Glomerular visceral epithelial cell (primary cell): ENCODE results near the gene HOXD1.
A peak's percentile ranks its signal among the peaks of the same experiment; 100 is the strongest.

Source experiments
- DNase-seq: peaks from one replicate; pipeline ENCODE4 v3.0.0-alpha.2; 2016; ENCODE audit errors: extremely low spot score

The HOXD1 gene

GRCh38 chr2:176187899-176188773, at the start of gene HOXD1:
Gene HOXD1 (plus strand): TSS chr2:176188668. CDS start chr2:176188802, 134 bp downstream.
- DNase-seq, result peak; percentile 86

DNA sequence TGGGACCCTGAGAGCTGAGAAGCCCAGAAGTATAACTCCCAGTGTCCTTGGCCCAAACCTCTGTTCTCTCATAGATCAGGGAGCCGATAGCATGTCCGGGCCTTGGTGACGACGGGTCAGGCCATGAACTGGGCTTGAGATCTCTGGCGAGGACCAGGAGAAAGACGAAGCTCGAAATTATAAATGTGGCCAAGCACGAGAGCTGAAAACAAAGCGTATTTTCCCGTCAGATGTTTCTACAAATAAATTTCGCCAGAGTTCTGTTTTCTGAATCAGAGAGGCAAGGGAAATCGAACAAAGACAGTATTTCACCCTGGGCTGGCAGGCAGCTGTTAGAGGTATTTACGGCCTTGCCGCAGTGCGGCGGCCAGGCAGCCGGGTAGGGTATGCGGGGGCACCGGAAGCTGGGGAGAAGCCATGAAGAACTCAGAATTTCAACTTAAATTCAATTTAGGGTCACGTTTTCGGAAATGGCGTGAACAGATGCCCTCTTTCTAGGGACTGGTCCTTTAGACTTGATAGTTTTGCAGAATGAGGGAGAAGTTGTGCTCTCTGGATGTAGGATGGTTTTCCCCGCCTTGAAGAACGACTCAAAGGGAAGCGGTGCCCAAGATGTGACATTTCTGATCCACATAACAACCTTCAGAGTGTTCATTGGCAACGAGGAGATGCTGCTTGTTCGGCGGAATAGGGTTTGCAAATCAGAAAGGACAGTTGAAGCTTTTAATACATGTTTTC, 49.4 kb upstream of the HOXD1 start:
- no peak for DNase-seq

GRCh38 chr2:176139661-176140512, 48.6 kb upstream of the HOXD1 start:
- DNase-seq, result no peak

DNA sequence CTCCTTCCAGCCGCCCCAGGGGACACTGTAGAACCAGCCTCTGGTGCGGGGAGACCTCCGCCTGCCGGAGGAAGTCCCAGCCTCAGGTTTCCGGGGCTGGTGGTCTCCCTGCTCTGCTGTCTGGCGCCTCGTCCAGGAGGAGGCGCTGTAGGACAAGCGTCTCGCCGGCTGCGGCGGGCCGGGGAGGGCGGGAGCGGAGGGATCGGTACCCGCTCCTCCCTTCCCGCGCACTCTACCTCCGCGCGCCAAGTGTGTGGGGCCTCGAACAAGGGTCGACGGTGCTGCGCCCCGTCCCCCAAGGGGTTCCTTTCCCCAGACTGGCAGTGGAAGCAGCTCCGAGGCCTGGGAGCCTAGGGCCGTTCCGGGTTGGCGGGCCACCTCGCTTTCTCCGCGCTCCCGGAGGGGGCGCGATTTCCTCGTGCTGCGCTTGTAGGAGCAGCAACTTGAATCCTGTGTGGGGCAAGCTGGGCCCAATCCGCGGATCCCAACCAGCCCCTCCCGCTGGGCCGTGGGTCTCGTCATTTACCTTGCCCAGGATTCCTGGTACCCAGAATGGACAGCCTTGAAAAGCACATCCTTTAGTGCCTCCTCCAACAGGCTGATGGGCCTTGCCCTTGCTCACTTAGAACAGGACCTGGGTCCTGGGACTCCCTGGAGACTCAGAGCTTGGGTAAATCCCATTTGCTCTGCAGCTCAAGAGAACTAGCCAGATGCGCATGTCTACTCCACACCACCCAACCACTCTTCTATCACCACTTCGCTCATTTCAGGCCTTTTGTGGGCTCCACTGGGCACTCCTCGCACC, 47.8 kb upstream of the HOXD1 start:
- DNase-seq, result peak; percentile 86

- no peak for DNase-seq
These were observed 46.2 kb upstream of the HOXD1 start for GRCh38 chr2:176142281-176142680.

- DNase-seq, result no peak
These were observed 43.1 kb upstream of the HOXD1 start for GRCh38 chr2:176145085-176145969.

DNA sequence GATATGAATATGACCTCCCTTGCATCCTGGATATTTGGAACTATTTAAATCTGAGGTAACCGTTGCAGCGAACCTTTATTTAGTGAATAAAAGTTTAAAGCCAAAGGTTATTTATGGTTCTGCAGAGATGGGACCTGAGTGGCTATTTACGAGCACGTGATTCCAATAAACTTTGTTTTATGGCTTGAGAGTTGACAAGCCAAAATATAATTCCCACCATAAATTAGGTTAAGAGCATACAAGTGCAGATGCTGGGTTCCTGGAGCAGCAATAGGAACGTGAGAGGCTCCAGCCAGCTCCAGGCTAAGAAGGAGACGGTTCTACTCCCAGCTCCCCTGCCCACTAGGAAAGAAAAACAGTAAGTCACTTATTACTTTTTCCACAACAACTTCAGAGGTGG, 42.4 kb upstream of the HOXD1 start:
- DNase-seq, result no peak

GRCh38 chr2:176146645-176147044, 41.8 kb upstream of the HOXD1 start:
- DNase-seq, result no peak

DNA sequence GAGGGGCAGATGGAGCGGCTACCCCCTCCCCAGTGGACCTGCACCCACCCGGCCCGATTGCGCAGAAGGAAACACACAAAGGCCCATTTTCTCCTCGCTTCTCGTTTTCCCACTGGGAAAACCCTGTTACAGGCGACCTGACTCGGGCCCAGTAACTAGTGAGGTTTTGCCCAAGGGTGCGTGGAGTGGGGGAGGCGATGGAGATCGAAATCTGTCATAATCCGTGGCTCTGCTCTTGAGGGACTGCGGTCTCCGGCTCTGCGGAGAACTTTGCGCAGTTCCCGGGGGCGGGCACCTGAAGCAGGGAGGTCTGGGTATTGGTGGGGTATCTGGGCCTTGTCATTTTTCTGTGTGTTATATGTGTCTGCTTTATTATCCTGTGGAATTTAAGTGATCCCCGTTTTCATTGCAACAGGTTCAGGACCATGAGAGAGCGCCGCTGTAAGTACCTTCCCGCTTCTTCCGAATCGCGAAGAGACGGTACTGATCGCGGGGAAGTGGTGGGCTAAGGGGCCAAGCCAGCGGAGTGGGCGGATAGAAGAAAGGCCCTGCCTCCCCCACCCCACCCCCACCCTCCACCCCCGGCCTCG, 41.2 kb upstream of the HOXD1 start:
- DNase-seq, result no peak

DNA sequence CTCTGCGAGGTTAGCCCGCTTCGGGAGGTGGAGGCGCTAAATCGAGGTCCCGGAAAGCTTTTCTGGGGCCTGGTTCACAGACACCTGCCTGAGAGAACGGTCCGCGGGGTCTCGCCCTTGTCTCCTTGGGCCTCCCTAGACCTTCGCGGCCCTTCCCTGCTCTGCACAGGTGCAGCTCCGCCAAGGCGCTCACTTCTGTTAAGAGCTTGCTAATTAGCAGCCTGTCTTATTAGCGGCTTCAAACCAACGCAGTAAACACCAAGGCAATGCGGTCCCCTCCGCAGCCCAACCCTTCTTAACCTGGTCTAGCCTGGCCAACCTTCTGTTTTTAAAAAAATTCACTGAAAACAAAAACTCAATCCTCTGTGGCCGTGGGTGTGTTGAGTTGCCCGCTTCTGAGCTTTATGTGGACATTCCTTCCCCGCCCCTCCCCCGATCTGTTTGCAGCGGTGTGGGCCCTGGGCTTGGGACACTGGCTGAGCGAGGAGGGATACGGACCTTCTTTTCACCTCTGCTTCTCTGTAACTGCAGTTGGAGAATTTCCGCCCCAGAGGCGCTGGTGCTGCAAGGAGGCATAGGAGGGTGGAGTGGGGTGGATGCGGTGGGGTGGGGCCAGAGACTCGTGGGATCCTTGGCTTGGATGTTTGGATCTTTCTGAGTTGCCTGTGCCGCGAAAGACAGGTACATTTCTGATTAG, 40.5 kb upstream of the HOXD1 start:
- DNase-seq, result peak; percentile 64

DNA sequence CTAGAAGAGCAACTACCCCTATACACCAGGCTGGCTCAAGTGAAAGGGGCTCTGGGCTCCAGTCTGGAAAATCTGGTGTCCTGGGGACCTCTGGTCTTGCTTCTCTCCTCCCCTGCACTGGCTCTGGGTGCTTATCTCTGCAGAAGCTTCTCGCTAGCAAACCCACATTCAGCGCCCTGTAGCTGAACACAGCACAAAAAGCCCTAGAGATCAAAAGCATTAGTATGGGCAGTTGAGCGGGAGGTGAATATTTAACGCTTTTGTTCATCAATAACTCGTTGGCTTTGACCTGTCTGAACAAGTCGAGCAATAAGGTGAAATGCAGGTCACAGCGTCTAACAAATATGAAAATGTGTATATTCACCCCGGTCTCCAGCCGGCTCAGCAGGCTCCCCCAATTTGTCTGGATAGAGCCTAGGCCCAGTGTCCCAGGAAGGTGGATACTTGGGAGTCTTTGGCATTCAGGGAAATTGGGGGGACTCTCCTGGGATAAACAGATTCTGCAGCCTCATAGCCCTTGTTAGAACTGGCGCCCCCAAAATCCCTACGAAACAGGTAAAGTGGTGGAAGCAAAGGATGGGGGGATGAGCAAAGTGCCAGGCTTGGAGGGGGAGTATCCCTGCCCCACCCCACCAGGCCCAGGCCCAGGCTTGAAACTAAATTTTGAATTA, 39.6 kb upstream of the HOXD1 start:
- DNase-seq, result no peak

GRCh38 chr2:176149481-176149938, 39.0 kb upstream of the HOXD1 start:
- DNase-seq, result no peak

GRCh38 chr2:176149939-176150583, 38.4 kb upstream of the HOXD1 start:
- DNase-seq, result no peak

DNA sequence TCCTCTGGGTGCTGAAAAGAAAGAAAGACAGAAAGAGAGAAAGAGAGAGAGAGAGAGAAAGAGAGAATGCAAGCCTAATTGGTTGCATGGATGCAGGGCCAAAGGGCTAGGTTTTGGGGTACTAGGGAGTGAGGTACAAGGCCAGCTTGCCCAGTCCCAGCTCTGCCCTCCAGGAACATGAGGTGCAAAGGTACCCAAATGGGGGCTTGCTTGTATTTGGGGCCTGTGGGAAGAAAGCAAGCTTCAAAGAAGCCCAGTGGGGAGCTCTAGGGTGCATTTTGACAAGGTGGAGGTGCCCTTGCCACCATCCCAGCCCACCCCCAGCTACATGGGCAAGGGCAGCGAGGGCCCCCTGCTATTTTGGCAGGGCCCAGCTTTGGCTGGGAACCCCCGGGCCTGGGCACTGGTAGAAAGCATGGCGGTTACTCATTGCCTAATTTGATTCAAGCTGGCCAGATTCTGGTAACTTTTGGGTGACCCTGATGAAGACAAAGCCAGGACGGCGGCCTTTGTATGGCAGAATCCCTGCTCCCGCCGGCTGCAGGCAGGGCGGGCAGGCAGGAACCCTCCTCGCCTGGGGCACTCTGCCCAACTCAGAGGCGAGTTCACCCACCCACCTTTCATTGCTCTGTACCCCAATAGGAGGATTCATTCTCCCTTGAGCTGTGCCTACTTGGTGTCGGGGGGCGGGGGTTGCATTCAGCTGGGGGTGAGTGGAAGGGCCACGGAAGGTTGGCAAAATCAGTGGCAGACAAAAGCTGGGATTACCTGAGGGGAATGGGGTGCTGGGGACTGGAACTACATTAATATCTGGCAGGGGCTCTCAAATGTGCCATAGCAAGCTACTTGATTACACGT, 37.7 kb upstream of the HOXD1 start:
- no peak for DNase-seq

DNA sequence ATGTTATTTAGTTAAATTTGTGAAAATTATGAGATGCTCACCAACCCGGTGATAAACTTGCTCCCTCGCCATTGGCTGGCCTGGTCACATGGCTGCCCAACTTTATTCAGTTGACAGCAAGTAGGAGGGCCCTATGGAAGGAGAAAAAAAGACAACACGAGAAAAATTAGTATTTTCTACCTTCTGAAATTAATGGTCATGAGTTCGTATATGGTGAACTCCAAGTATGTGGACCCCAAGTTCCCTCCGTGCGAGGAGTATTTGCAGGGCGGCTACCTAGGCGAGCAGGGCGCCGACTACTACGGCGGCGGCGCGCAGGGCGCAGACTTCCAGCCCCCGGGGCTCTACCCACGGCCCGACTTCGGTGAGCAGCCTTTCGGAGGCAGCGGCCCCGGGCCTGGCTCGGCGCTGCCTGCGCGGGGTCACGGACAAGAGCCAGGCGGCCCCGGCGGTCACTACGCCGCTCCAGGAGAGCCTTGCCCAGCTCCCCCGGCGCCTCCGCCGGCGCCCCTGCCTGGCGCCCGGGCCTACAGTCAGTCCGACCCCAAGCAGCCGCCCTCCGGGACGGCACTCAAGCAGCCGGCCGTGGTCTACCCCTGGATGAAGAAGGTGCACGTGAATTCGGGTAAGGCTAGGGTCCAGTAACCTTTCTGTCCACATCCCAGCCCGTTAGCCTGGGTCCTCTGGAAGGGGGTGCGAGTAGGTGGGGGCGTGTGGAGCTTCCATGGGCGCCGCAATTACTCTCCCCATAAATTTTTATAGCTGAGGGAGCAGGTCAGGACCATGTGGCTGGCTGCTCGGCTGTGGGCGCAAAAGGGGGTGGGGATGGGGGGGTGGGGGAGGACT, 36.8 kb upstream of the HOXD1 start, which contains the start of gene HOXD4:
Gene HOXD4, plus strand, starts transcription at position 109 of the 846 bp plus-strand sequence. Its CDS starts 84 bp downstream, at position 193.
- DNase-seq, result peak; percentile 65
